A673 (cell line): Measurements from ENCODE around the gene PAXX. TPM values are rescaled to one million over a fixed set of nuclear protein-coding genes. Genes with fewer than 3 reads are reported as not detected.

ENCODE experiments used
- BruUV-seq: library from RNA; stranded (reverse); fragments of 400-500 nt; replicated peaks from 2 replicates; lab custom pipeline; 2021; lab: Mats Ljungman, UMichigan
- CTCF ChIA-PET: fragments of 300-600 bp; sonication (Branson Sonifier 250); formaldehyde crosslinking; loops from one replicate; lab custom pipeline; 2022; ENCODE audit warnings: antibody characterized with exemption; lab: Charles Lee
- POLR2A ChIA-PET: fragments of 300-600 bp; sonication (Branson Sonifier 250); formaldehyde crosslinking; loops from one replicate; lab custom pipeline; 2022; ENCODE audit warnings: antibody characterized with exemption; ENCODE audit not compliant: low non-redundant PET; lab: Charles Lee
- DNase-seq: peaks from one replicate; pipeline ENCODE4 v3.0.0-alpha.2; 2015; ENCODE audit warnings: low spot score
- H3K27ac ChIP-seq: fragments of 200-600 bp; sonication (generic); 2 replicates; pipeline ENCODE4 v1.5.1; 2016; ENCODE audit warnings: mixed run types, low read depth, mild to moderate bottlenecking, mixed read lengths, antibody characterized with exemption, low read length; ENCODE audit not compliant: poor library complexity, severe bottlenecking
- H3K27me3 ChIP-seq: fragments of 200-600 bp; sonication (generic); replicated peaks from 2 replicates; pipeline ENCODE4 v1.6.1; 2017; ENCODE audit warnings: mixed run types, low read depth, mild to moderate bottlenecking, mixed read lengths, antibody characterized with exemption, low read length; ENCODE audit not compliant: insufficient read depth, poor library complexity
- H3K36me3 ChIP-seq: fragments of 200-600 bp; sonication (generic); 2 replicates; pipeline ENCODE4 v1.6.1; 2016; ENCODE audit warnings: mixed run types, mild to moderate bottlenecking, mixed read lengths, antibody characterized with exemption, low read length; ENCODE audit not compliant: insufficient read depth, poor library complexity, severe bottlenecking
- H3K4me1 ChIP-seq: fragments of 200-600 bp; sonication (generic); 2 replicates; pipeline ENCODE4 v1.6.1; 2017; ENCODE audit warnings: mixed run types, mild to moderate bottlenecking, mixed read lengths, antibody characterized with exemption, low read length; ENCODE audit not compliant: insufficient read depth, poor library complexity, severe bottlenecking
- H3K4me3 ChIP-seq: fragments of 200-600 bp; sonication (generic); 2 replicates; pipeline ENCODE4 v1.5.1; 2016; ENCODE audit warnings: low read depth, mixed run types, mild to moderate bottlenecking, mixed read lengths, low read length; ENCODE audit not compliant: poor library complexity, severe bottlenecking
- H3K9me3 ChIP-seq: fragments of 200-600 bp; sonication (generic); 2 replicates; pipeline ENCODE4 v1.6.1; 2016; ENCODE audit warnings: mixed run types, low read depth, mild to moderate bottlenecking, mixed read lengths, antibody characterized with exemption, low read length; ENCODE audit not compliant: poor library complexity, severe bottlenecking
- EZH2 ChIP-seq: fragments of 200-600 bp; sonication (generic); IDR thresholded peaks from 2 replicates; pipeline ENCODE4 v1.6.1; 2017; ENCODE audit warnings: borderline replicate concordance, low read depth, mild to moderate bottlenecking, mixed read lengths, antibody characterized with exemption, low read length; ENCODE audit not compliant: poor library complexity, severe bottlenecking
- intact Hi-C: fragments of 100-400 bp; cut with micrococcal nuclease; formaldehyde crosslinking; loops from one replicate; pipeline ENCODE4 v1.10.0; 2022; ENCODE audit not compliant: unreplicated experiment
- total RNA-seq: library from RNA; stranded (reverse); gene quantifications from 2 replicates; pipeline ENCODE4 v1.2.3, GENCODE V29; 2021
- TF ChIP-seq, protein P1 (sequence below): fragments of 300-800, 200-600 bp; sonication (generic); conservative IDR thresholded peaks from 2 replicates; pipeline ENCODE4 v1.5.1; 2017; ENCODE audit warnings: low read depth, mild to moderate bottlenecking, antibody characterized with exemption, low read length, moderate library complexity, mixed read lengths

Gene PAXX
- total RNA-seq, 1 experiment from 2014 or later: 91.5 TPM

DNA sequence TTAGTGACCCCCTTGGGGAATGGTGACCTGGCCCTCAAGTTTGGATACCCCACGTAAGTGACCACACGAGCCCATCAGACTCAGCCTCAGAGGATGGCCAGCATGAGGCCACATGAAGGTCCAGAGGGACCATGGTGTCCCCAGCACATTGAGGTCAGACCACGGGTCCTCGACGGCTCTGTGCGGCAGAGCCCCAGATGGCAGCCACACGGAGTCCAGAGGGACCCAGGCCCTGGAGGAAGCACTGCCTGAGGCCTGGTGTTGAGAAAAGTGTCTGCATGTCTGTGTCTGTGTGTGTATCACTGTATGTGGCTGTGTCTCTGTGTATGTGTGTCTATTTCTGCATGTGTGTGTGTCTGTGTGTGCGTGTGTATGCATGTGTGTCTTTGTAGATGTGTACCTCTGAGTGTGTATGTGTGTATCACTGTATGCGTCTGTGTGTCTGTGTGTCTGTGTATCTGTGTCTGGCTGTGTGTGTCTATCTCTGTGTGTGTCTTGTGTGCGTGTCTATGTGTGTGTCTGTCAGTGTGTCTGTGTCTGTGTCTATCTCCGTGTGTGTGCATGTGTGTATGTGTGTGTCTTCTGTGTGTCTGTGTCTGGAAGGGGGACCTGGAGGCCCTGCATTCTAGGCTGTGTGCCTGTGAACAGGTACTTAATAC lies 8.4 kb upstream of the PAXX start:
- ChIA-PET POLR2A (no interaction called here), CTCF (no interaction called here)
- H3K9me3 ChIP-seq: no peaks in the 10 kb centered on the region
- no peak overlapping the region for H3K4me3 ChIP-seq
- intact Hi-C loops: no loop called here
- TF ChIP-seq EZH2: no peak
- TF ChIP-seq, protein P1, sequence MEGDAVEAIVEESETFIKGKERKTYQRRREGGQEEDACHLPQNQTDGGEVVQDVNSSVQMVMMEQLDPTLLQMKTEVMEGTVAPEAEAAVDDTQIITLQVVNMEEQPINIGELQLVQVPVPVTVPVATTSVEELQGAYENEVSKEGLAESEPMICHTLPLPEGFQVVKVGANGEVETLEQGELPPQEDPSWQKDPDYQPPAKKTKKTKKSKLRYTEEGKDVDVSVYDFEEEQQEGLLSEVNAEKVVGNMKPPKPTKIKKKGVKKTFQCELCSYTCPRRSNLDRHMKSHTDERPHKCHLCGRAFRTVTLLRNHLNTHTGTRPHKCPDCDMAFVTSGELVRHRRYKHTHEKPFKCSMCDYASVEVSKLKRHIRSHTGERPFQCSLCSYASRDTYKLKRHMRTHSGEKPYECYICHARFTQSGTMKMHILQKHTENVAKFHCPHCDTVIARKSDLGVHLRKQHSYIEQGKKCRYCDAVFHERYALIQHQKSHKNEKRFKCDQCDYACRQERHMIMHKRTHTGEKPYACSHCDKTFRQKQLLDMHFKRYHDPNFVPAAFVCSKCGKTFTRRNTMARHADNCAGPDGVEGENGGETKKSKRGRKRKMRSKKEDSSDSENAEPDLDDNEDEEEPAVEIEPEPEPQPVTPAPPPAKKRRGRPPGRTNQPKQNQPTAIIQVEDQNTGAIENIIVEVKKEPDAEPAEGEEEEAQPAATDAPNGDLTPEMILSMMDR: no peak
- H3K27me3 ChIP-seq: no peaks in the 10 kb centered on the region
- no peaks in the 10 kb centered on the region for H3K36me3 ChIP-seq
- DNase-seq: no peak
- H3K27ac ChIP-seq: no peak overlapping the region
- no peaks in the 10 kb centered on the region for H3K4me1 ChIP-seq
- BruUV-seq: no TSS peak

DNA sequence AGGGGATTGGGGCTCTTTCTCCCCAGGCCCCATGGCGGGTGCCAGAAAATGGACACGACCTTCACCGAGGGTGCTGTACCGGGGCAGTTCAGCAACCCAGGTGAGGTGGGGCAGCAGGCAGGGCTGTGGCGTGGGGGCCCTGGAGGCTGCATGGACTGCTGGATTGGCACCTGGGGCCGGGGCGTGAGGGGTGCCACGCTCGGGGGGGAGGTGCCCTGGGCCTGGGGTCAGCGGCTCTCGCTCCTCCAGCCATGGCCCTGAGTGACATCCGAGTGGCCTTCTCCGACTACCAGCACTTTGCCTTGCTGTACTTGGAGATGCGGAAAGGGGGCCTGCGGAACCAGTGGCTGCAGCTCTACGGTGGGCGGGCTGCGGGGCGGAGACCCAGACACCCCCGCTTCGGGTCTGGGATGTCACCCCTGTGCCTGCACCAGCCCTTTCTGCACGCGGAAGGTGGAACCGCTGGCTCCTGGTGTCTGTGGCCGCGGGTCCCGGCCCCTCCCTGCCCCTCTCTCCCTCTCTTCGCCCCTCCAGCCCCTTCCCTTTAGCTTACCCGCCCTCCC lies 7.7 kb upstream of the PAXX start:
- intact Hi-C loops: no loop called here
- Histone ChIP-seq H3K4me1 (no peaks in the 10 kb centered on the region), H3K27me3 (no peaks in the 10 kb centered on the region), H3K4me3 (no peak overlapping the region), H3K9me3 (no peaks in the 10 kb centered on the region), H3K36me3 (no peaks in the 10 kb centered on the region), H3K27ac (no peak overlapping the region)
- TF ChIP-seq EZH2: no peak
- no TSS peak for BruUV-seq
- ChIA-PET POLR2A (no interaction called here), CTCF (no interaction called here)
- no peak for DNase-seq

DNA sequence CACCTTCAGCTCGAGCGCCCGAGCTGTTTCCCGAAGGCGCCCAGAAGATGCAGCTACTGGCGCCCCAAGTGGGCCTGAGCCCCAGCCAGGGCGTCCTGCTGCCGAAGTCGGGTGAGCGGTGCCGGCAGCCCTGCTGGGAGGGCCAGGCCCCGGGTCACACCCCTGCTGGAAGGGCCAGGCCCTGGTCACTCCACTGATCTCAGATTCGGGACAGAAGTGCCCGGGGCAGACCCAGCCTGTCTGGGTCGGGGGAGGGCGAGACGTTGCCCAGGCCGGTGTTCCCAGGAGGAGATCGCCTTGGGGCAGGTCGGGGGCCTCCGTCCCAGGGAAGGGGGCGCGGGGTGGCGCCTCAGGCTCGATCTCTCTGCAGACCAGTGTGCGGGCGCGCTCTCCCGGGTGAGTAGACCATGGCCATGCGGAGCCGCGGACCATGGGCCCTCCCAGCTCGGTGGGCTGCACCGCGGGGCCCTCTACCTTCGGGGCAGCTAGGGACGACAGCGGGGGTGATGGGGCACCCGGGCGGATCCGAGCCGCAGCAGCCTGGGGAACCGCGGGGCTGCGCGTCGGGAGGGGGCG lies 7.1 kb upstream of the PAXX start:
- BruUV-seq: no TSS peak
- DNase-seq: no peak
- H3K4me3 ChIP-seq: no peak overlapping the region
- no peaks in the 10 kb centered on the region for H3K36me3 ChIP-seq
- no peaks in the 10 kb centered on the region for H3K4me1 ChIP-seq
- CTCF ChIA-PET: no interaction called here
- no peak overlapping the region for H3K27ac ChIP-seq
- H3K9me3 ChIP-seq: no peaks in the 10 kb centered on the region
- TF ChIP-seq, protein P1: no peak
- TF ChIP-seq EZH2: no peak
- intact Hi-C loops: no loop called here
- POLR2A ChIA-PET: no interaction called here
- no peaks in the 10 kb centered on the region for H3K27me3 ChIP-seq

DNA sequence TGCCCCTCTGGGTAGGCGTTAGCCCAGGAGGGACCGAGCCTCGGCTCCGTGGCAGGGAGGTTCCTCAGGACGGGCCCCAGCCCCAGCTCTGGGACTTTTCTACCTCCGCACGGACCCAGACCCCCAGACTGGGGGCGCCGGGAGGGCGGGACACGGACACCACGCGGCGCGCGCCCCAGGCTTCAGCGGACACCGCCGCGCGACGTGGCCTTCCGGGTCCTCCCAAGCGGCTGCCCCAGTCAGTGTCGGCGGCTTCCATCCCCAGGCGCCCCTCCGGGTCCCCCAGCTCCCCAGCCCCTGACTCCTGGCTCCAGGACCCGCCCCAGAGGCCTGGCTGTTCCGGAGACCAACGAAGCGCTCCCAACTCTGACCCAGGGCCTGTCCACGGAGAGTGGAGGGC lies 6.4 kb upstream of the PAXX start:
- H3K4me3 ChIP-seq: no peak overlapping the region
- DNase-seq: no peak
- no peak for TF ChIP-seq EZH2
- TF ChIP-seq, protein P1: no peak
- POLR2A ChIA-PET: no interaction called here
- H3K27me3 ChIP-seq: no peaks in the 10 kb centered on the region
- no TSS peak for BruUV-seq
- H3K27ac ChIP-seq: no peak overlapping the region
- no peaks in the 10 kb centered on the region for H3K4me1 ChIP-seq
- H3K36me3 ChIP-seq: no peaks in the 10 kb centered on the region
- intact Hi-C loops: no loop called here
- no peaks in the 10 kb centered on the region for H3K9me3 ChIP-seq
- CTCF ChIA-PET: no interaction called here
